ENCODE results near the gene DLGAP1.

DNA sequence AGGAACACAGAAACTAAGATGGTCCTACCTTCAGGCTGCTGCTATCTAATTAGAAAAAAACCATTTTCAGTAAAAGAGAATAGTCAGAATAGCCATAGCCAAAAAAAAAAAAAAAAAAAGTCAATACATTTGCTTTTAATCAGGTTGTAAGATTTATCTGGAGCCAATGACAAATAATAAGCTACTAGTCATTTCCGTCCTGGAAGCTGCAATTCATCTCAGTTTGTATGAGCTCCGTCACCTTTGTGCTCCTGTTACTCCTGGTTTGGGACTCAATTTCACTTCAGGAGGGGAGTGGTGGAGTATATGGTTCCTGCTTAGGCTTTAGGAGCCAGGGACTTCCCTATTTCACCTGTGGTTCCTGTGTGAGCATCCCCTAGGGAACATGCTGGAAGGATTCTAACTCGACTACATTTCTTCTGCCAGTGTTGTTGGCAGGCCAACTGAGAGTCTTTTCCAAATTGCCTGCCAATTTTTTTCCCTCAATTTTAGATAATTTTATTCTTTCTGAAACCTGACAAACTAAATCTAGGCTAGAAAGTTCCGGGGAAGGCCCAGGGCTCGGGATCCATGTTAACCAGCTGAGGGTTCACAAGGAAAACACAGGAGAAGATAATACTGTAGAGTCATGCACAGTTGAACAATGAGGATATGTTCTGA is 481.8 kb downstream of the DLGAP1 start:
- TF ChIP-seq GLIS3 (CRISPR knock-in tag; IDR thresholded peaks at IDR 0.05) = no peak
- TF ChIP-seq, protein P1, sequence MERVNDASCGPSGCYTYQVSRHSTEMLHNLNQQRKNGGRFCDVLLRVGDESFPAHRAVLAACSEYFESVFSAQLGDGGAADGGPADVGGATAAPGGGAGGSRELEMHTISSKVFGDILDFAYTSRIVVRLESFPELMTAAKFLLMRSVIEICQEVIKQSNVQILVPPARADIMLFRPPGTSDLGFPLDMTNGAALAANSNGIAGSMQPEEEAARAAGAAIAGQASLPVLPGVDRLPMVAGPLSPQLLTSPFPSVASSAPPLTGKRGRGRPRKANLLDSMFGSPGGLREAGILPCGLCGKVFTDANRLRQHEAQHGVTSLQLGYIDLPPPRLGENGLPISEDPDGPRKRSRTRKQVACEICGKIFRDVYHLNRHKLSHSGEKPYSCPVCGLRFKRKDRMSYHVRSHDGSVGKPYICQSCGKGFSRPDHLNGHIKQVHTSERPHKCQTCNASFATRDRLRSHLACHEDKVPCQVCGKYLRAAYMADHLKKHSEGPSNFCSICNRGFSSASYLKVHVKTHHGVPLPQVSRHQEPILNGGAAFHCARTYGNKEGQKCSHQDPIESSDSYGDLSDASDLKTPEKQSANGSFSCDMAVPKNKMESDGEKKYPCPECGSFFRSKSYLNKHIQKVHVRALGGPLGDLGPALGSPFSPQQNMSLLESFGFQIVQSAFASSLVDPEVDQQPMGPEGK (CRISPR knock-in tag; IDR thresholded peaks at IDR 0.05; ENCODE audit: borderline replicate concordance) = no peak
- TF ChIP-seq RARB (CRISPR knock-in tag; IDR thresholded peaks at IDR 0.05) = no peak
- TF ChIP-seq ZFP30 (CRISPR knock-in tag; IDR thresholded peaks at IDR 0.05) = no peak

All from SK-N-SH treated with all-trans-retinoic acid at 6 μM for 48 hours (cell line).